NCI-H82 treated with DMSO at 0.1 percent for 48 hours (cell line): Measurements from ENCODE around the gene CTTNBP2NL.
"Not testable (repeated sequence)": the region's sequence is repeated elsewhere in the genome, so short reads cannot be mapped to it uniquely, and the experiment has no call there.

Source experiments
- DNase-seq: peaks from one replicate; lab custom pipeline; 2025; ENCODE audit not compliant: unreplicated experiment; lab: John Stamatoyannopoulos, UW

Gene CTTNBP2NL

GRCh38 chr1:112461200-112461871 is 65.3 kb downstream of the CTTNBP2NL start:
- DNase-seq, result no peak

- no peak for DNase-seq
Observed at GRCh38 chr1:112462953-112463279, 66.9 kb downstream of the CTTNBP2NL start.

- DNase-seq, result no peak
Observed at GRCh38 chr1:112464501-112464900, 68.5 kb downstream of the CTTNBP2NL start.

- no peak for DNase-seq
Observed at GRCh38 chr1:112465122-112465521, 69.1 kb downstream of the CTTNBP2NL start.

- peak; percentile 80 for DNase-seq
Observed at GRCh38 chr1:112466078-112466660, 70.2 kb downstream of the CTTNBP2NL start.

GRCh38 chr1:112470324-112470723 is 74.3 kb downstream of the CTTNBP2NL start:
- DNase-seq, result not testable (repeated sequence)

GRCh38 chr1:112470966-112471365 is 75.0 kb downstream of the CTTNBP2NL start:
- no peak for DNase-seq

GRCh38 chr1:112472142-112472541 is 76.1 kb downstream of the CTTNBP2NL start:
- no peak for DNase-seq

- no peak for DNase-seq
Observed at GRCh38 chr1:112477550-112477949, 81.5 kb downstream of the CTTNBP2NL start.

GRCh38 chr1:112478314-112478713 is 82.3 kb downstream of the CTTNBP2NL start:
- no peak for DNase-seq

- not testable (repeated sequence) for DNase-seq
Observed at GRCh38 chr1:112486063-112486462, 90.0 kb downstream of the CTTNBP2NL start.

GRCh38 chr1:112487686-112488085 is 91.7 kb downstream of the CTTNBP2NL start:
- DNase-seq, result not testable (repeated sequence)

- no peak for DNase-seq
Observed at GRCh38 chr1:112488141-112488540, 92.1 kb downstream of the CTTNBP2NL start.

- DNase-seq, result no peak
Observed at GRCh38 chr1:112492076-112492475, 96.1 kb downstream of the CTTNBP2NL start.

- DNase-seq, result no peak
Observed at GRCh38 chr1:112493351-112493750, 97.3 kb downstream of the CTTNBP2NL start.

GRCh38 chr1:112496290-112496689 is 100.3 kb downstream of the CTTNBP2NL start:
- DNase-seq, result no peak

GRCh38 chr1:112501810-112502641 is 106.0 kb downstream of the CTTNBP2NL start:
- DNase-seq, result no peak

- peak; percentile 65 for DNase-seq
Observed at GRCh38 chr1:112502826-112503225, 106.8 kb downstream of the CTTNBP2NL start.

- DNase-seq, result no peak
Observed at GRCh38 chr1:112504001-112504660, 108.1 kb downstream of the CTTNBP2NL start.

- DNase-seq, result no peak
Observed at GRCh38 chr1:112504661-112505399, 108.8 kb downstream of the CTTNBP2NL start.

GRCh38 chr1:112505400-112505785 is 109.4 kb downstream of the CTTNBP2NL start:
- no peak for DNase-seq
